Stimulated activated naive CD4-positive, alpha-beta T cell (primary cell): ENCODE results near the gene PTPRK.
"Not testable (repeated sequence)": the region's sequence is repeated elsewhere in the genome, so short reads cannot be mapped to it uniquely, and the experiment has no call there.

Experiments
- DNase-seq, 6 experiments: peaks; one replicate each; lab custom pipeline; 2025; lab: John Stamatoyannopoulos, UW

PTPRK gene

GRCh38 chr6:128437685-128438084 lies 82.7 kb downstream of the PTPRK start:
- DNase-seq = no peak

- not testable (repeated sequence) for DNase-seq
These were observed 85.6 kb downstream of the PTPRK start for GRCh38 chr6:128434752-128435151.

- no peak for DNase-seq
These were observed 88.0 kb downstream of the PTPRK start for GRCh38 chr6:128432394-128432793.

GRCh38 chr6:128427139-128427538 lies 93.3 kb downstream of the PTPRK start:
- no peak for DNase-seq

- DNase-seq = no peak
These were observed 94.5 kb downstream of the PTPRK start for GRCh38 chr6:128425856-128426255.

- DNase-seq = no peak
These were observed 97.5 kb downstream of the PTPRK start for GRCh38 chr6:128422871-128423270.

GRCh38 chr6:128422200-128422599 lies 98.2 kb downstream of the PTPRK start:
- no peak for DNase-seq

- DNase-seq = no peak
These were observed 98.6 kb downstream of the PTPRK start for GRCh38 chr6:128421788-128422187.

- no peak for DNase-seq
These were observed 102.7 kb downstream of the PTPRK start for GRCh38 chr6:128417698-128418097.

GRCh38 chr6:128415387-128415786 lies 105.0 kb downstream of the PTPRK start:
- no peak for DNase-seq

GRCh38 chr6:128414943-128415342 lies 105.5 kb downstream of the PTPRK start:
- no peak for DNase-seq

- DNase-seq = no peak
These were observed 107.1 kb downstream of the PTPRK start for GRCh38 chr6:128413291-128413690.

- no peak for DNase-seq
These were observed 107.7 kb downstream of the PTPRK start for GRCh38 chr6:128412680-128413079.

GRCh38 chr6:128410584-128410983 lies 109.8 kb downstream of the PTPRK start:
- DNase-seq = no peak

- DNase-seq = no peak
These were observed 111.4 kb downstream of the PTPRK start for GRCh38 chr6:128409003-128409402.

- DNase-seq = no peak
These were observed 113.9 kb downstream of the PTPRK start for GRCh38 chr6:128406453-128406852.

- DNase-seq = no peak
These were observed 116.6 kb downstream of the PTPRK start for GRCh38 chr6:128403618-128404444.

- no peak for DNase-seq
These were observed 119.5 kb downstream of the PTPRK start for GRCh38 chr6:128400875-128401274.

- DNase-seq = no peak
These were observed 122.4 kb downstream of the PTPRK start for GRCh38 chr6:128397996-128398395.

- DNase-seq = no peak
These were observed 124.8 kb downstream of the PTPRK start for GRCh38 chr6:128395596-128395995.

- DNase-seq = no peak
These were observed 125.2 kb downstream of the PTPRK start for GRCh38 chr6:128395188-128395587.

GRCh38 chr6:128394167-128394566 lies 126.2 kb downstream of the PTPRK start:
- no peak for DNase-seq

- DNase-seq = no peak
These were observed 130.4 kb downstream of the PTPRK start for GRCh38 chr6:128389820-128390534.
